ENCODE measurements around the gene TMPRSS11F.

TMPRSS11F gene

GRCh38 chr4:68062501-68062900 lies 67.2 kb downstream of the TMPRSS11F start:
- H3K36me3 ChIP-seq (ENCODE audit: control insufficient read depth in 1 of 2, insufficient read depth in 2 of 2, low read depth in 1 of 2, low read length in 2 of 2), result no peaks in the 10 kb centered on the region
- H3K18ac ChIP-seq (ENCODE audit: low read depth in 1 of 2, low read length in 2 of 2), result no peak overlapping the region
- H2BK12ac ChIP-seq (ENCODE audit: low read length in 2 of 2), result no peak overlapping the region
- H3K27me3 ChIP-seq (ENCODE audit: control insufficient read depth in 1 of 2, insufficient read depth in 1 of 2, low read length in 2 of 2), result no peaks in the 10 kb centered on the region
- no peak overlapping the region for H2BK5ac ChIP-seq (ENCODE audit: low read depth, low read length, poor library complexity, severe bottlenecking)
- no peak overlapping the region for H3K27ac ChIP-seq (ENCODE audit: low read length, poor library complexity, severe bottlenecking)
- H3K9me3 ChIP-seq (ENCODE audit: control insufficient read depth, low read length), result no peaks in the 10 kb centered on the region
- H4K8ac ChIP-seq (ENCODE audit: low read length), result no peak overlapping the region
- H3K23ac ChIP-seq (ENCODE audit: low read length in 2 of 2), result no peak overlapping the region
- no peak overlapping the region for H3K4me2 ChIP-seq (ENCODE audit: low read length, poor library complexity, severe bottlenecking)
- H3K4me3 ChIP-seq (ENCODE audit: insufficient read depth in 1 of 2, low read depth in 1 of 2, low read length in 2 of 2), result no peak overlapping the region
- H2AFZ ChIP-seq (ENCODE audit: low read depth, low read length), result no peak overlapping the region
- H3K4me1 ChIP-seq (ENCODE audit: control insufficient read depth, insufficient read depth, low read depth, low read length), result no peaks in the 10 kb centered on the region
- WGBS, result 85% methylated on average over 8 of the region's 8 CpGs
- H2BK120ac ChIP-seq (ENCODE audit: low read depth, low read length), result no peak overlapping the region
- no peak overlapping the region for H4K91ac ChIP-seq (ENCODE audit: low read length)
- no peak for DNase-seq
- no peaks in the 10 kb centered on the region for H3K79me1 ChIP-seq (replicated peaks; ENCODE audit: low read length, poor library complexity, severe bottlenecking)
- H2AK5ac ChIP-seq (ENCODE audit: low read length, severe bottlenecking), result no peak overlapping the region
- no peak overlapping the region for H3K14ac ChIP-seq (ENCODE audit: low read length in 2 of 2)
- no peak overlapping the region for H3K4ac ChIP-seq (ENCODE audit: low read depth in 1 of 2, low read length in 2 of 2)
- no peak overlapping the region for H2BK15ac ChIP-seq (ENCODE audit: low read depth, poor library complexity, severe bottlenecking)
- no peak overlapping the region for H3K9ac ChIP-seq (ENCODE audit: low read length)

GRCh38 chr4:68038272-68038671 lies 91.4 kb downstream of the TMPRSS11F start:
- H2BK120ac ChIP-seq (ENCODE audit: low read depth, low read length), result no peak overlapping the region
- H2BK15ac ChIP-seq (ENCODE audit: low read depth, poor library complexity, severe bottlenecking), result no peak overlapping the region

GRCh38 chr4:68021185-68021584 lies 108.5 kb downstream of the TMPRSS11F start:
- Histone ChIP-seq H3K36me3 (ENCODE audit: control insufficient read depth in 1 of 2, insufficient read depth in 2 of 2, low read depth in 1 of 2, low read length in 2 of 2) (no peaks in the 10 kb centered on the region), H4K91ac (ENCODE audit: low read length) (no peak overlapping the region), H3K14ac (ENCODE audit: low read length in 2 of 2) (no peak overlapping the region), H3K79me1 (replicated peaks; ENCODE audit: low read length, poor library complexity, severe bottlenecking) (no peaks in the 10 kb centered on the region), H3K9me3 (ENCODE audit: control insufficient read depth, low read length) (no peaks in the 10 kb centered on the region), H3K4ac (ENCODE audit: low read depth in 1 of 2, low read length in 2 of 2) (no peak overlapping the region), H3K18ac (ENCODE audit: low read depth in 1 of 2, low read length in 2 of 2) (no peak overlapping the region), H2BK120ac (ENCODE audit: low read depth, low read length) (no peak overlapping the region), H2BK12ac (ENCODE audit: low read length in 2 of 2) (no peak overlapping the region), H3K9ac (ENCODE audit: low read length) (no peak overlapping the region), H2AK5ac (ENCODE audit: low read length, severe bottlenecking) (no peak overlapping the region), H3K27me3 (ENCODE audit: control insufficient read depth in 1 of 2, insufficient read depth in 1 of 2, low read length in 2 of 2) (no peaks in the 10 kb centered on the region), H4K8ac (ENCODE audit: low read length) (no peak overlapping the region), H2BK15ac (ENCODE audit: low read depth, poor library complexity, severe bottlenecking) (no peak overlapping the region), H3K4me3 (ENCODE audit: insufficient read depth in 1 of 2, low read depth in 1 of 2, low read length in 2 of 2) (no peak overlapping the region), H2AFZ (ENCODE audit: low read depth, low read length) (no peak overlapping the region), H2BK5ac (ENCODE audit: low read depth, low read length, poor library complexity, severe bottlenecking) (no peak overlapping the region), H3K4me2 (ENCODE audit: low read length, poor library complexity, severe bottlenecking) (no peak overlapping the region), H3K23ac (ENCODE audit: low read length in 2 of 2) (no peak overlapping the region), H3K4me1 (ENCODE audit: control insufficient read depth, insufficient read depth, low read depth, low read length) (no peaks in the 10 kb centered on the region), H3K27ac (ENCODE audit: low read length, poor library complexity, severe bottlenecking) (no peak overlapping the region)
- no peak for DNase-seq
- WGBS, result 42% methylated on average over 2 of the region's 2 CpGs

More at GRCh38 chr4:68038272-68038671, 91.4 kb downstream of the TMPRSS11F start:
- Histone ChIP-seq H3K27ac (ENCODE audit: low read length, poor library complexity, severe bottlenecking) (no peak overlapping the region), H4K8ac (ENCODE audit: low read length) (no peak overlapping the region), H2BK12ac (ENCODE audit: low read length in 2 of 2) (no peak overlapping the region), H2AFZ (ENCODE audit: low read depth, low read length) (no peak overlapping the region), H3K18ac (ENCODE audit: low read depth in 1 of 2, low read length in 2 of 2) (no peak overlapping the region), H3K4me3 (ENCODE audit: insufficient read depth in 1 of 2, low read depth in 1 of 2, low read length in 2 of 2) (no peak overlapping the region), H3K36me3 (ENCODE audit: control insufficient read depth in 1 of 2, insufficient read depth in 2 of 2, low read depth in 1 of 2, low read length in 2 of 2) (no peaks in the 10 kb centered on the region), H3K9me3 (ENCODE audit: control insufficient read depth, low read length) (no peaks in the 10 kb centered on the region), H3K4me1 (ENCODE audit: control insufficient read depth, insufficient read depth, low read depth, low read length) (no peaks in the 10 kb centered on the region), H3K4me2 (ENCODE audit: low read length, poor library complexity, severe bottlenecking) (no peak overlapping the region), H3K27me3 (ENCODE audit: control insufficient read depth in 1 of 2, insufficient read depth in 1 of 2, low read length in 2 of 2) (no peaks in the 10 kb centered on the region), H3K9ac (ENCODE audit: low read length) (no peak overlapping the region), H4K91ac (ENCODE audit: low read length) (no peak overlapping the region), H2BK5ac (ENCODE audit: low read depth, low read length, poor library complexity, severe bottlenecking) (no peak overlapping the region), H3K23ac (ENCODE audit: low read length in 2 of 2) (no peak overlapping the region), H3K79me1 (replicated peaks; ENCODE audit: low read length, poor library complexity, severe bottlenecking) (no peaks in the 10 kb centered on the region), H3K14ac (ENCODE audit: low read length in 2 of 2) (no peak overlapping the region), H3K4ac (ENCODE audit: low read depth in 1 of 2, low read length in 2 of 2) (no peak overlapping the region), H2AK5ac (ENCODE audit: low read length, severe bottlenecking) (no peak overlapping the region)
- no peak for DNase-seq
- WGBS, result 97% methylated on average over 28 of the region's 28 CpGs

- Histone ChIP-seq H3K9me3 (ENCODE audit: control insufficient read depth, low read length) (no peaks in the 10 kb centered on the region), H3K4me1 (ENCODE audit: control insufficient read depth, insufficient read depth, low read depth, low read length) (no peaks in the 10 kb centered on the region), H2BK12ac (ENCODE audit: low read length in 2 of 2) (no peak overlapping the region), H3K27ac (ENCODE audit: low read length, poor library complexity, severe bottlenecking) (no peak overlapping the region), H3K9ac (ENCODE audit: low read length) (no peak overlapping the region), H3K23ac (ENCODE audit: low read length in 2 of 2) (no peak overlapping the region), H3K18ac (ENCODE audit: low read depth in 1 of 2, low read length in 2 of 2) (no peak overlapping the region), H3K36me3 (ENCODE audit: control insufficient read depth in 1 of 2, insufficient read depth in 2 of 2, low read depth in 1 of 2, low read length in 2 of 2) (no peaks in the 10 kb centered on the region), H3K4me2 (ENCODE audit: low read length, poor library complexity, severe bottlenecking) (no peak overlapping the region), H3K4me3 (ENCODE audit: insufficient read depth in 1 of 2, low read depth in 1 of 2, low read length in 2 of 2) (no peak overlapping the region), H4K8ac (ENCODE audit: low read length) (no peak overlapping the region), H4K91ac (ENCODE audit: low read length) (no peak overlapping the region), H2AK5ac (ENCODE audit: low read length, severe bottlenecking) (no peak overlapping the region), H2BK5ac (ENCODE audit: low read depth, low read length, poor library complexity, severe bottlenecking) (no peak overlapping the region), H2BK120ac (ENCODE audit: low read depth, low read length) (no peak overlapping the region), H2AFZ (ENCODE audit: low read depth, low read length) (no peak overlapping the region), H2BK15ac (ENCODE audit: low read depth, poor library complexity, severe bottlenecking) (no peak overlapping the region), H3K4ac (ENCODE audit: low read depth in 1 of 2, low read length in 2 of 2) (no peak overlapping the region), H3K27me3 (ENCODE audit: control insufficient read depth in 1 of 2, insufficient read depth in 1 of 2, low read length in 2 of 2) (no peaks in the 10 kb centered on the region), H3K14ac (ENCODE audit: low read length in 2 of 2) (no peak overlapping the region), H3K79me1 (replicated peaks; ENCODE audit: low read length, poor library complexity, severe bottlenecking) (no peaks in the 10 kb centered on the region)
- DNase-seq, result no peak
Measured at GRCh38 chr4:68011684-68012083, 118.0 kb downstream of the TMPRSS11F start.

Data from mesenchymal stem cell (in vitro differentiated cells and primary cell).